HG03280 (cell line): ENCODE measurements around the gene DST.

Source experiments
- ATAC-seq: cut with Tn5 transposase; IDR thresholded peaks from one replicate; pipeline ENCODE4 v1.9.1; 2021; ENCODE audit warnings: mild to moderate bottlenecking, moderate library complexity; ENCODE audit not compliant: unreplicated experiment

DST gene

GRCh38 chr6:56488281-56488680, 154.4 kb downstream of the DST start:
- ATAC-seq, result no peak

GRCh38 chr6:56486681-56487080, 156.0 kb downstream of the DST start:
- ATAC-seq, result no peak

- ATAC-seq, result no peak
Observed at GRCh38 chr6:56484669-56485068, 158.0 kb downstream of the DST start.

GRCh38 chr6:56483929-56484328, 158.8 kb downstream of the DST start:
- ATAC-seq, result no peak

GRCh38 chr6:56482525-56482924, 160.2 kb downstream of the DST start:
- ATAC-seq, result no peak

GRCh38 chr6:56481957-56482356, 160.7 kb downstream of the DST start:
- no peak for ATAC-seq

GRCh38 chr6:56480654-56481337, 161.9 kb downstream of the DST start:
- no peak for ATAC-seq

- ATAC-seq, result no peak
Observed at GRCh38 chr6:56480246-56480645, 162.4 kb downstream of the DST start.

GRCh38 chr6:56479381-56479780, 163.3 kb downstream of the DST start:
- no peak for ATAC-seq

- no peak for ATAC-seq
Observed at GRCh38 chr6:56478202-56478601, 164.5 kb downstream of the DST start.

- ATAC-seq, result no peak
Observed at GRCh38 chr6:56477241-56477640, 165.4 kb downstream of the DST start.

GRCh38 chr6:56475736-56476457, 166.8 kb downstream of the DST start:
- no peak for ATAC-seq

- no peak for ATAC-seq
Observed at GRCh38 chr6:56474532-56474931, 168.2 kb downstream of the DST start.

GRCh38 chr6:56463443-56463842, 179.2 kb downstream of the DST start:
- no peak for ATAC-seq

GRCh38 chr6:56459030-56459805, 183.5 kb downstream of the DST start:
- ATAC-seq, result no peak

GRCh38 chr6:56458324-56458884, 184.3 kb downstream of the DST start:
- no peak for ATAC-seq

GRCh38 chr6:56456785-56457184, 185.9 kb downstream of the DST start:
- ATAC-seq, result no peak

- no peak for ATAC-seq
Observed at GRCh38 chr6:56450882-56451739, 191.6 kb downstream of the DST start.

- no peak for ATAC-seq
Observed at GRCh38 chr6:56450376-56450775, 192.3 kb downstream of the DST start.

- ATAC-seq, result no peak
Observed at GRCh38 chr6:56448046-56448445, 194.6 kb downstream of the DST start.

- ATAC-seq, result no peak
Observed at GRCh38 chr6:56445818-56446217, 196.9 kb downstream of the DST start.
